ENCODE measurements around the gene MYOM3.
"Not testable (repeated sequence)": the region's sequence is repeated elsewhere in the genome, so short reads cannot be mapped to it uniquely, and the experiment has no call there.

The MYOM3 gene

DNA sequence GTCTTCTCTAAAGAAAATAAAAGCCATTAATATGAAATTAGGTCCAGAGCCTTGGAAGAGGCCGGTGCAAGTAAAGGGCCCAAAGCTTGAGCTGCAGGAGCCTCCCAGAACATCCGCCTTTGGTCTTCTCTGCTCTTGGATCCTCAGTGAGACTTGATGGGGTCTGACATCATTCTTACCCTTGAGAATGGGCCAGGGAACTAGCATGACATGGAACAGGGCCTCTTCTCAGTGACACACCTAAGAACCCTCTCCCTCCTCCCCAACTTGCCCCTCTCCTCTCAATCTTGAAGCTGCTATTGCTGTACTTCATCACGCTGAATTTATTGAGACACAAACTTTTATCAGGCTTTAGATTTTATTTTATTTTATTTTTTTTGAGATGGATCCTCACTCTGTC, 91.5 kb downstream of the MYOM3 start:
- H3K27me3 ChIP-seq (ENCODE audit: control insufficient read depth in 2 of 2, insufficient read depth in 2 of 2, low read length in 2 of 2), result no peaks in the 10 kb centered on the region
- H3K36me3 ChIP-seq (ENCODE audit: control insufficient read depth in 2 of 2, insufficient read depth in 2 of 2, low read length in 2 of 2), result no peaks in the 10 kb centered on the region
- H3K9ac ChIP-seq (ENCODE audit: low read depth in 1 of 2, low read length in 2 of 2), result no peak overlapping the region
- H3K4me1 ChIP-seq (ENCODE audit: control insufficient read depth in 2 of 2, insufficient read depth in 2 of 2, low read length in 2 of 2), result peaks cover 33 to 65% of the 10 kb centered on the region in 2 donors
- peak overlapping the region; percentile 60 to 92 for H3K27ac ChIP-seq (ENCODE audit: low read depth in 2 of 2, low read length in 2 of 2)
- no peak overlapping the region for H3K4me3 ChIP-seq (ENCODE audit: low read length in 2 of 2)
- no peaks in the 10 kb centered on the region for H3K9me3 ChIP-seq (ENCODE audit: control insufficient read depth in 2 of 2, low read length in 2 of 2)

DNA sequence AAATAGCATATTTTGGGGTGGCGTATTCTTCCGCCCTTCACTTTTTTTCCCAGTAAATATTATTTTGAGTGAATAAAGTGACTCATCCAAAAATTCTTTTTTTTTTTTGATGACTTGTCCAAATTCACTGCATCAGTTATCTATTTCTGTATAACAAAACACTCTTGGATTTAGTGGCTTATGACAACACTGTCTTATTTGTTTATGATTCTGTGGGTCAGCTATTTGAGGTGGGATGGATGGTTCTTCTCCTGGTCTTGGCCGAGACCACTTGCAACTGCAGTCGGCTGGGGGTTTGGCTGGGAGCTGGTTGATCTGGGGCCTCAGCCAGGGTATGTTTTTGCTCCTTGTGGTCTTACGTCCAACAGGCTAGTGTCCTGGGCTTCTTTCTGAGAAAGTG, 91.9 kb downstream of the MYOM3 start:
- H3K9me3 ChIP-seq (ENCODE audit: control insufficient read depth in 2 of 2, low read length in 2 of 2), result no peaks in the 10 kb centered on the region
- no peaks in the 10 kb centered on the region for H3K36me3 ChIP-seq (ENCODE audit: control insufficient read depth in 2 of 2, insufficient read depth in 2 of 2, low read length in 2 of 2)
- H3K9ac ChIP-seq (ENCODE audit: low read depth in 1 of 2, low read length in 2 of 2), result no peak overlapping the region
- peak overlapping the region; percentile 91 to 92 for H3K27ac ChIP-seq (ENCODE audit: low read depth in 2 of 2, low read length in 2 of 2)
- no peaks in the 10 kb centered on the region for H3K27me3 ChIP-seq (ENCODE audit: control insufficient read depth in 2 of 2, insufficient read depth in 2 of 2, low read length in 2 of 2)
- H3K4me3 ChIP-seq (ENCODE audit: low read length in 2 of 2), result no peak overlapping the region
- H3K4me1 ChIP-seq (ENCODE audit: control insufficient read depth in 2 of 2, insufficient read depth in 2 of 2, low read length in 2 of 2), result peaks cover 37 to 70% of the 10 kb centered on the region in 2 donors

DNA sequence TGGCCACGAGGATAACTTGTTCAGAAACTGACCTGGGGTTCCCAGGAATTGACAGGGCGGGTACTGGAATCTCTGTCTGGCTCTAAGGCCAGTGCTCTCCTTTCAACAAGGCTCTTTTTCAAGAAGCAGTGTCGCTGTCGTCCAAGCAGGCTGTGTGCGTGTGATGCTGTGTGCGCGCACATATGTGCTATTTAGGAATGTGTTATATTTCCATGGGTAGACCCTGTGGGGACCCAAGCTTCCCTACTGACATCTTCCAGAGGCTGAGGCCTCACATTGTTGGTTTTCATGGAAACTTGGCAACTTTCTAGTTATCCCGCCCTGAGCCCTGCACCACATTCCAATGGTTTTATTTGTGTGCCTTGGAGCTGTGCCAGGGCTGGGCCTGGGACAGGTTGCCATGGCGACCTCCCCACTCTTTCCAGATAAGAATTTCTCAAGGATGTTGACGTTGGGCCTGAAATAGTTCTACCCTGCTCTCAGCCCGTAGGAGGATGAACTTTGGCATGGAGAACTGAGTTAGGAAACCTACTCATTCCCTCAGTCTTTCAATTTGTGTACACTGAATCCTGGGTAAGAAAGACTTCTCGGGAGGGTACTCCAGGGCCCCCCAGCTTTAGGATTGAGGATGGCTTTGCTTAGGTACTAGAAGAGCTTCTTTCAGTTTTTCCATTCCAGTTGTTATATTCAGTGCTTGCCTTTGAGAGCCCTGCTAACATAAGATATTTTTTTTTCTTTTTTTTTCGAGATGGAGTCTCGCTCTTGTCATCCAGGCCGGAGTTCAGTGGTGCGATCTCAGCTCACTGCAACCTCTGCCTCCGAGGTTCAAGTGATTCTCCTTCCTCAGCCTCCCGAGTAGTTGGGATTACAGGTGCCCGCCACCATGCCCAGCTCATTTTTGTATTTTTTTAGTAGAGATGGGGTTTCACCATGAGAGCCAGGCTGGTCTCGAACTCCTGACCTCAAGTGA, 93.0 kb downstream of the MYOM3 start:
- Histone ChIP-seq H3K27me3 (ENCODE audit: control insufficient read depth in 2 of 2, insufficient read depth in 2 of 2, low read length in 2 of 2) (no peaks in the 10 kb centered on the region), H3K9ac (ENCODE audit: low read depth in 1 of 2, low read length in 2 of 2) (peak overlapping the region; percentile 19 to 53), H3K27ac (ENCODE audit: low read depth in 2 of 2, low read length in 2 of 2) (peak overlapping the region; percentile 91 to 92), H3K4me1 (ENCODE audit: control insufficient read depth in 2 of 2, insufficient read depth in 2 of 2, low read length in 2 of 2) (peaks cover 42 to 74% of the 10 kb centered on the region in 2 donors), H3K36me3 (ENCODE audit: control insufficient read depth in 2 of 2, insufficient read depth in 2 of 2, low read length in 2 of 2) (no peaks in the 10 kb centered on the region), H3K9me3 (ENCODE audit: control insufficient read depth in 2 of 2, low read length in 2 of 2) (no peaks in the 10 kb centered on the region), H3K4me3 (ENCODE audit: low read length in 2 of 2) (peak overlapping the region; percentile 49 to 66)

DNA sequence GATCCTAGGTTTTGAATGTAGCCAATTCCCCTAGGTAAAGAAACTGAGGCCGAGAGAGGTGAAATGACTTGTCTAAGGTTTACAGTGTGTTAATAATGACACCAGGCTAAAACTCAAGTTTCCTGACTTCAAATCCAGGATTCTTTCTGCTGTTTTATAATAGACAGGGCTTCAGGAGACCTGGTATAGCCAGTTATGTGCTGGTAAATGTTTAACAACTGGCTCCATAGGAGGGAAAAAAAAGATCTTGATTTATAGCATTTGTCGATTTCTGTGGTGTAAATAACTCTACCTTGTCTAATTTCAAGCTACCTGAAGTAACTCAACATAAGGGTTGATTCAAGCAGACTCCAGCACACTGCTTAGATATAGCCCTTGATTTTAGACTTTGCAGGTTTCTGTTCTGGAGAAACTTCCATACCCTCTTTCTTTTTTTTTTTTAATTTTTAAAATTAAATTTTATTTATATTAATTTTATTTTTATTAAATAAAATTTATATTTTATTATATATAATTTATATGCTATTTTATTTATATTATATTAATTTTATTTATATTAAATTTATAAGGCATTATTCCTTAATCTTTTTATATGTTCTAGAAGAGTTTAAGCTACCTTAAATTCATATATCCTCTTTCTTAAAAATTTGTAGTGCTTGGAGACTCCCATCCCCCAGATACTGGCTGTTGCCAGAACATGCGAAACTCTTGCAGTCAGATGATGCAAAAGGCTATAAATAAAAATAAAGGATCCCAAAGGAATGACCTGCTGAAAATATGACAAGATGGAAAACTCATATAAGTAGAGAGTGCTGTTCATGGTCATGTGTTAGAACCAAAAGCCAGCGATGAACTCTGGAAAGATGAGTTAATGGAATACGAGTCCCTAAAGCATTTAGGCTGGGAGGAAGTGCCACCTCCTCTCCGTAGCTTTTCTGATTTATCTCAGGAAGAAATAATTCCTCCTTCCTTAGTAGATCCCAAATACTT, 96.4 kb downstream of the MYOM3 start:
- Histone ChIP-seq H3K27ac (ENCODE audit: low read depth in 2 of 2, low read length in 2 of 2) (peak overlapping the region; percentile 37 to 45), H3K4me3 (ENCODE audit: low read length in 2 of 2) (peak overlapping the region in 1 of 2 donors; percentile 31), H3K27me3 (ENCODE audit: control insufficient read depth in 2 of 2, insufficient read depth in 2 of 2, low read length in 2 of 2) (peaks cover 0 to 2% of the 10 kb centered on the region in 2 donors), H3K9ac (ENCODE audit: low read depth in 1 of 2, low read length in 2 of 2) (no peak overlapping the region), H3K4me1 (ENCODE audit: control insufficient read depth in 2 of 2, insufficient read depth in 2 of 2, low read length in 2 of 2) (peaks cover 32 to 53% of the 10 kb centered on the region in 2 donors), H3K9me3 (ENCODE audit: control insufficient read depth in 2 of 2, low read length in 2 of 2) (no peaks in the 10 kb centered on the region), H3K36me3 (ENCODE audit: control insufficient read depth in 2 of 2, insufficient read depth in 2 of 2, low read length in 2 of 2) (no peaks in the 10 kb centered on the region)

DNA sequence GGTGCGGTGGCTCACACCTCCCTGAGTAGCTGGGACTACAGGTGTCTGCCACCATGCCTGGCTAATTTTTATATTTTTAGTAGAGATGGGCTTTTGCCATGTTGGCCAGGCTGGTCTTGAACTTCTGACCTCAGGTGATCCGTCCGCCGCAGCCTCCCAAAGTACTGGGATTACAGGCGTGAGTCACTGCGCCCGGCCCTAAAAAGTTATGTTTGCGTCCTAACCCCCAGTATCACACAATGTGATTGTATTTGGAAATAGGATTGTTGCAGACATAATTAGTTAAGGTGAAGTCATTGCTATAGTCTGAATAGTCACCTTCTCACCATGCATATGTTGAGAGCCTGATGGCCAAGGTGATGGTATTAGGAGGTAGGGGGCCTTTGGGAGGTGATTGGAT, 99.1 kb downstream of the MYOM3 start:
- H3K4me3 ChIP-seq (ENCODE audit: low read length in 2 of 2); H3K36me3 ChIP-seq (ENCODE audit: control insufficient read depth in 2 of 2, insufficient read depth in 2 of 2, low read length in 2 of 2); H3K9ac ChIP-seq (ENCODE audit: low read depth in 1 of 2, low read length in 2 of 2); H3K27me3 ChIP-seq (ENCODE audit: control insufficient read depth in 2 of 2, insufficient read depth in 2 of 2, low read length in 2 of 2); H3K27ac ChIP-seq (ENCODE audit: low read depth in 2 of 2, low read length in 2 of 2); H3K9me3 ChIP-seq (ENCODE audit: control insufficient read depth in 2 of 2, low read length in 2 of 2): not testable (repeated sequence)
- peaks cover 28 to 38% of the 10 kb centered on the region in 2 donors for H3K4me1 ChIP-seq (ENCODE audit: control insufficient read depth in 2 of 2, insufficient read depth in 2 of 2, low read length in 2 of 2)

DNA sequence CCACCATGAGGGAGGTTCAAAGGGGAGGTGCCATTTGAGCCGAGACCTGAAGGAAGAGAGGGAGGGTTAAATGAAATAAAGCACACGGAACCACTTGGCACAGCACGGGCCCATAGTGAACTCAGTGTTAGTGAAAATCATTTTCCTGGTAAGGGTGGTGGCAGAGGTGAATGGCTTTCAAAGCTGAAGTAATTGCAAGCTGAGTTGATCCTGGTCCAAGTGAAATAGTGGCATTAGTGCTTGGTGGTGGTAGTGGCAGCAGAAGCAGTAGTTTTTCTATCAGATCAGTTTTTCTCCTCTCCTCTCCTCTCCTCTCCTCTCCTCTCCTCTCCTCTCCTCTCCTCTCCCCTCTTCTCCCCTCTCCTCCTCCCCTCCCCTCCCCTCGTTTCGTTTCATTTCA, 101.3 kb downstream of the MYOM3 start:
- H3K27ac ChIP-seq (ENCODE audit: low read depth in 2 of 2, low read length in 2 of 2), result peak overlapping the region; percentile 43 to 48
- H3K4me3 ChIP-seq (ENCODE audit: low read length in 2 of 2), result no peak overlapping the region
- no peaks in the 10 kb centered on the region for H3K36me3 ChIP-seq (ENCODE audit: control insufficient read depth in 2 of 2, insufficient read depth in 2 of 2, low read length in 2 of 2)
- H3K27me3 ChIP-seq (ENCODE audit: control insufficient read depth in 2 of 2, insufficient read depth in 2 of 2, low read length in 2 of 2), result peaks cover 0 to 2% of the 10 kb centered on the region in 2 donors
- H3K4me1 ChIP-seq (ENCODE audit: control insufficient read depth in 2 of 2, insufficient read depth in 2 of 2, low read length in 2 of 2), result peaks cover 21 to 25% of the 10 kb centered on the region in 2 donors
- H3K9me3 ChIP-seq (ENCODE audit: control insufficient read depth in 2 of 2, low read length in 2 of 2), result no peaks in the 10 kb centered on the region
- H3K9ac ChIP-seq (ENCODE audit: low read depth in 1 of 2, low read length in 2 of 2), result peak overlapping the region in 1 of 2 donors; percentile 20

DNA sequence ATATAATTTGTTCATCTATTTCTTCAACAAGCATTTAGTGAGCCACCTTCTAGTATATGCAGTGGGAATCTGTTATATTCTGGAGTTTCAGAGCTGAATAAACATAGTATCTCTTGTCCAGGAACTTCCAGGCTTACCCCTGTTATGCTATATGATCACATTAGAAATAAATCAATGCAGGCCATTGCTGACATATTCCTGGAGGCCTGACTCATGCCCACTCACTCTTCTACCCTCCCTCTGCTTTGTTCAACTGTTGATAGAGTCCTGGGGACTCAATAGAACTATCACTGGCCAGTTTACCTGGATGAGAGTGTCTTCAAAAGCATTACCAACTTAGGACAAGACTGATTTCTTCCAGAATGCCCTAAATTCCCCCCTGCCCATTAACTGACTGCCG, 102.5 kb downstream of the MYOM3 start:
- Histone ChIP-seq H3K9ac (ENCODE audit: low read depth in 1 of 2, low read length in 2 of 2) (no peak overlapping the region), H3K36me3 (ENCODE audit: control insufficient read depth in 2 of 2, insufficient read depth in 2 of 2, low read length in 2 of 2) (no peaks in the 10 kb centered on the region), H3K4me3 (ENCODE audit: low read length in 2 of 2) (no peak overlapping the region), H3K4me1 (ENCODE audit: control insufficient read depth in 2 of 2, insufficient read depth in 2 of 2, low read length in 2 of 2) (peaks cover 12 to 15% of the 10 kb centered on the region in 2 donors), H3K27me3 (ENCODE audit: control insufficient read depth in 2 of 2, insufficient read depth in 2 of 2, low read length in 2 of 2) (peaks cover 0 to 2% of the 10 kb centered on the region in 2 donors), H3K9me3 (ENCODE audit: control insufficient read depth in 2 of 2, low read length in 2 of 2) (no peaks in the 10 kb centered on the region), H3K27ac (ENCODE audit: low read depth in 2 of 2, low read length in 2 of 2) (no peak overlapping the region)

DNA sequence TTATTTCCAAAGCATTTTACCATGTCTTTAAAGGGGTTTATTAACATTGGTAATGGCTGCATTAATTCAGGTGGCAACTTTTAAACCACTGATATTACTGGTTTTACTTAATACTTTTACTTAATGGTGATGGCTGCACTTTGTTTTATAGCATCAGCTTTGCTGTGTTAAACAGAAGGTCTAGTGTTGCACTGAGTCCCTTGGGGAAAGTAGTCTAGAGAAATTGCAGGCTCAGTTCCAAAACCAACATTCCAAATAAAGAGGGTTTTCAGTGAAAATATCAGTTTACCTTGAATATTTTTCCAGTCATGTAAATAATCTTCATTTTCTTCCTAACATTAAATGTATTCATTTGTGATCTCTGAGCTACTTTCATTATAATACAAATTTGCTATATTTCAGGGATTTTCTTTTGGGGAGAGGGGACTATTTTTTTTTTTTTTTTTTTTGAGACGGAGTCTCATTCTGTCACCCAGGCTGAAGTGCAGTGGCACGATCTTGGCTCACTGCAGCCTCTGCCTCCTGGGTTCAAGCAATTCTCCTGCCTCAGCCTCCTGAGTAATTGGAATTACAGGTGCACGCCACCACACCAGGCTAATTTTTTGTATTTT, 103.3 kb downstream of the MYOM3 start:
- not testable (repeated sequence) for H3K27me3 ChIP-seq (ENCODE audit: control insufficient read depth in 2 of 2, insufficient read depth in 2 of 2, low read length in 2 of 2); H3K9ac ChIP-seq (ENCODE audit: low read depth in 1 of 2, low read length in 2 of 2); H3K27ac ChIP-seq (ENCODE audit: low read depth in 2 of 2, low read length in 2 of 2); H3K36me3 ChIP-seq (ENCODE audit: control insufficient read depth in 2 of 2, insufficient read depth in 2 of 2, low read length in 2 of 2); H3K4me3 ChIP-seq (ENCODE audit: low read length in 2 of 2); H3K9me3 ChIP-seq (ENCODE audit: control insufficient read depth in 2 of 2, low read length in 2 of 2)
- H3K4me1 ChIP-seq (ENCODE audit: control insufficient read depth in 2 of 2, insufficient read depth in 2 of 2, low read length in 2 of 2), result peaks cover 12 to 15% of the 10 kb centered on the region in 2 donors

DNA sequence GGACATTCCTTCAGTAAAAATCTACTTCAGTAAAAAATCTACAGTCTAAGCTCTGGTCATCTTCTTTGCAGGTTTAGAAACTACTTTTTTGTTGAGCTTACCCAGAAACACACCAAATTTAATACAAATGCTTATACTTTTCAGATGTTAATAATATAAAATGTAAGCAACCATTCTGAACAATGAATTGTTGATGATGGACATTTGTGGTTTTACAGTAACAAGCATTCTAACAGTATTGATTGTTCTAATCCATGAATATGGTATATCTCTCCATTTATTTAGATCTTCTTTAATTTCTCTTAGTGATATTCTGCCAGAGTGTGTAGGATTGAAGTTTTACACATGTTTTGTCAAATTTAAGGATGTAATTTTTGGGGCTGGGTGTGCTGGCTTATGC, 104.9 kb downstream of the MYOM3 start:
- Histone ChIP-seq H3K4me3 (ENCODE audit: low read length in 2 of 2) (no peak overlapping the region), H3K4me1 (ENCODE audit: control insufficient read depth in 2 of 2, insufficient read depth in 2 of 2, low read length in 2 of 2) (peaks cover 12 to 18% of the 10 kb centered on the region in 2 donors), H3K27ac (ENCODE audit: low read depth in 2 of 2, low read length in 2 of 2) (no peak overlapping the region), H3K9ac (ENCODE audit: low read depth in 1 of 2, low read length in 2 of 2) (no peak overlapping the region), H3K36me3 (ENCODE audit: control insufficient read depth in 2 of 2, insufficient read depth in 2 of 2, low read length in 2 of 2) (no peaks in the 10 kb centered on the region), H3K27me3 (ENCODE audit: control insufficient read depth in 2 of 2, insufficient read depth in 2 of 2, low read length in 2 of 2) (no peaks in the 10 kb centered on the region), H3K9me3 (ENCODE audit: control insufficient read depth in 2 of 2, low read length in 2 of 2) (no peaks in the 10 kb centered on the region)
